ENCODE measurements around the gene METTL26. TPM values are rescaled to one million over a fixed set of nuclear protein-coding genes. Genes with fewer than 3 reads are reported as not detected.

METTL26 gene
- polyA plus RNA-seq, 2 of the 4 experiments (the other 2 are of a cell fraction), result 47.2 to 78.3 TPM

GRCh38 chr16:680967-681745, 45.1 kb upstream of the METTL26 start:
- peak overlapping the region; percentile 93 for H3K4me2 ChIP-seq
- POLR2A ChIA-PET, result interaction anchor here (0.6 to 2.0 kb wide), 5 partner anchors 9 to 94 kb away, joined by 3 to 12 read pairs (median 5); partner anchors contain the start of genes ANTKMT and WDR24
- H3K4me1 ChIP-seq, result peaks cover 38% of the 10 kb centered on the region
- no peaks in the 10 kb centered on the region for H3K9me3 ChIP-seq
- CTCF ChIA-PET, result interaction anchor here (0.7 to 2.9 kb wide), 11 partner anchors 14 to 111 kb away, joined by 3 to 15 read pairs (median 4); partner anchors contain the start of gene RHOT2
- 44% methylated on average over 30 of the region's 44 CpGs for WGBS (ENCODE audit: missing lambda C conversion rate)
- DNase-seq (ENCODE audit: low read depth in 1 of 2, low spot score in 1 of 2) (peak in 1 of 2 experiments; percentile 69), ATAC-seq (peak in 1 of 2 experiments; percentile 2; a peak in 3 of 6 replicates), FAIRE-seq (no peak)
- TF ChIP-seq ZC3H11A (IDR thresholded peaks at IDR 0.05), result no peak
- TF ChIP-seq PHF8 (IDR thresholded peaks at IDR 0.05; ENCODE audit: borderline replicate concordance, low read depth), result 0 out of 2 replicates have a peak, but pooled peaks have one; percentile 0
- 0 out of 2 replicates have a peak, but pooled peaks have one; percentile 19 for TF ChIP-seq PBX3 (IDR thresholded peaks at IDR 0.05)
- peak; percentile 49; the same call in 1 of the 2 replicates for TF ChIP-seq MAX (IDR thresholded peaks at IDR 0.05)
- peak in 1 of 2 experiments; percentile 44; a peak in 4 of 5 replicates for TF ChIP-seq JUN (IDR thresholded peaks at IDR 0.05)
- H3K27ac ChIP-seq, result peak overlapping the region; percentile 84 to 97
- H3K4me3 ChIP-seq, result peak overlapping the region; percentile 74

- DNase-seq (ENCODE audit: low read depth in 1 of 2, low spot score in 1 of 2), result no peak
- WGBS (ENCODE audit: missing lambda C conversion rate), result 0% methylated on average over 1 of the region's 38 CpGs
- H3K9me3 ChIP-seq, result no peaks in the 10 kb centered on the region
- H3K27ac ChIP-seq, result peak overlapping the region; percentile 84 to 97
- no peak for ATAC-seq
- H3K4me1 ChIP-seq, result peaks cover 41% of the 10 kb centered on the region
- CTCF ChIA-PET, result interaction anchor here (0.7 to 2.9 kb wide), 8 partner anchors 13 to 105 kb away, joined by 3 to 15 read pairs (median 4); partner anchors contain the start of gene RHOT2
- H3K4me2 ChIP-seq, result peak overlapping the region; percentile 93
- peak overlapping the region; percentile 74 for H3K4me3 ChIP-seq
- POLR2A ChIA-PET, result interaction anchor here (0.7 to 2.0 kb wide), 4 partner anchors 9 to 53 kb away, joined by 3 to 12 read pairs (median 5); partner anchors contain the start of genes ANTKMT and WDR24
- TF ChIP-seq JUN (IDR thresholded peaks at IDR 0.05), result peak in 1 of 2 experiments; percentile 13; a peak in 1 of 5 replicates
- TF ChIP-seq CHD2 (IDR thresholded peaks at IDR 0.05; ENCODE audit: low read length, partially characterized antibody), result no peak
- peak; percentile 1; the same call in 1 of the 2 replicates for TF ChIP-seq POLR2A (IDR thresholded peaks at IDR 0.05; ENCODE audit: low read length)
- no peak for TF ChIP-seq SREBF2 (IDR thresholded peaks at IDR 0.05)
- TF ChIP-seq RNF2 (IDR thresholded peaks at IDR 0.05; ENCODE audit: borderline replicate concordance, low read depth), result 0 out of 2 replicates have a peak, but pooled peaks have one; percentile 21
- no peak for FAIRE-seq
These were observed 44.5 kb upstream of the METTL26 start for GRCh38 chr16:680625-680945.

DNA sequence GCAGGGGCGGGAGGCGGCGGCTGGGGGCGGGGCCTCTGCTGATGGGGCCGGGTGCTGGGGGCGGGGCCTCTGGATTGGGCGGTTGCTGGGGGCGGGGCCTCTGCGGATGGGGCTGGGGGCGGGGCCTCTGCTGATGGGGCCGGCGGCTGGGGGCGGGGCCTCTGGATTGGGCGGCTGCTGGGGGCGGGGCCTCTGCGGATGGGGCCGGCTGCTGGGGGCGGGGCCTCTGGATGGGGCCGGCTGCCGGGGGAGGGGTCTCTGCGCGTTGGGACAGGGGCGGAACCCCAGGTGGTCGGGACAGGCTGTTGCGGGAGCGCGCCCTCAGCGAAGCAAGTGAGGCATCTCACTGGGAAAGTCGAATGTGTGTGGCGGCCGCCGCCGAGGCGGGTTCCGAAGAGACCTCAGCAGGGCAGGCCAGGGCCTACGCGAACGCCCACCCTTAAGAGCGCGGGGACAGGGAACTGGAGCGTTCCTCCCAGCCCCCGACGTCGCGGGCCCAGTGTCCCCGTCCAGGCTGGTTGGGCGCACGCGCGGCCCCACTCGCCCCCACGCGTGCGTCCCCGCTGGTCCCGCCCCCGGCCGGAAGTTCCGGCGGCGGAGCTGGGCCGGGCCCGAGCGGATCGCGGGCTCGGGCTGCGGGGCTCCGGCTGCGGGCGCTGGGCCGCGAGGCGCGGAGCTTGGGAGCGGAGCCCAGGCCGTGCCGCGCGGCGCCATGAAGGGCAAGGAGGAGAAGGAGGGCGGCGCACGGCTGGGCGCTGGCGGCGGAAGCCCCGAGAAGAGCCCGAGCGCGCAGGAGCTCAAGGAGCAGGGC, 43.9 kb upstream of the METTL26 start, which contains the start of gene STUB1:
TSS of gene STUB1 (plus strand) at position 597 of the 811 bp plus-strand sequence. CDS start at position 713, 116 bp downstream.
- ATAC-seq (peak; percentile 20 to 51), FAIRE-seq (no peak), DNase-seq (ENCODE audit: low read depth in 1 of 2, low spot score in 1 of 2) (peak in 1 of 2 experiments; percentile 91)
- H3K9me3 ChIP-seq, result no peaks in the 10 kb centered on the region
- ChIA-PET CTCF (interaction anchor here (0.7 to 2.9 kb wide), 8 partner anchors 12 to 106 kb away, joined by 3 to 17 read pairs (median 4); partner anchors contain the start of gene RHOT2), POLR2A (interaction anchor here (0.6 to 2.0 kb wide), 6 partner anchors 10 to 53 kb away, joined by 3 to 12 read pairs (median 6); partner anchors contain the start of genes ANTKMT and WDR24)
- peak within 1 kb of the TSS; percentile 84 to 97 for H3K27ac ChIP-seq
- peak within 1 kb of the TSS; percentile 74 for H3K4me3 ChIP-seq
- H3K4me2 ChIP-seq, result peak within 1 kb of the TSS; percentile 93
- H3K4me1 ChIP-seq, result peaks cover 45% of the 10 kb centered on the region
- 0% methylated on average over 9 of the region's 91 CpGs for WGBS (ENCODE audit: missing lambda C conversion rate)
- no peak for TF ChIP-seq REST (IDR thresholded peaks at IDR 0.05)
- TF ChIP-seq ZFP36 (IDR thresholded peaks at IDR 0.05; ENCODE audit: borderline replicate concordance, partially characterized antibody), result no peak
- TF ChIP-seq PHF8 (IDR thresholded peaks at IDR 0.05; ENCODE audit: borderline replicate concordance, low read depth), result peak; percentile 40; the same call in 1 of the 2 replicates
- TF ChIP-seq CHD4 (IDR thresholded peaks at IDR 0.05; ENCODE audit: borderline replicate concordance), result no peak
- TF ChIP-seq PBX3 (IDR thresholded peaks at IDR 0.05), result no peak
- peak; percentile 84 for TF ChIP-seq JUN (IDR thresholded peaks at IDR 0.05)
- no peak for TF ChIP-seq FOSL2 (IDR thresholded peaks at IDR 0.05)
- no peak for TF ChIP-seq FOSL2 (CRISPR knock-in tag; IDR thresholded peaks at IDR 0.05)
- TF ChIP-seq KDM1A (IDR thresholded peaks at IDR 0.05; ENCODE audit: low read depth), result no peak
- TF ChIP-seq, protein P1, sequence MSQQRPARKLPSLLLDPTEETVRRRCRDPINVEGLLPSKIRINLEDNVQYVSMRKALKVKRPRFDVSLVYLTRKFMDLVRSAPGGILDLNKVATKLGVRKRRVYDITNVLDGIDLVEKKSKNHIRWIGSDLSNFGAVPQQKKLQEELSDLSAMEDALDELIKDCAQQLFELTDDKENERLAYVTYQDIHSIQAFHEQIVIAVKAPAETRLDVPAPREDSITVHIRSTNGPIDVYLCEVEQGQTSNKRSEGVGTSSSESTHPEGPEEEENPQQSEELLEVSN (IDR thresholded peaks at IDR 0.05; ENCODE audit: borderline replicate concordance, low read depth), result peak; percentile 59
- no peak for TF ChIP-seq ZSCAN20 (CRISPR knock-in tag; IDR thresholded peaks at IDR 0.05)
- TF ChIP-seq TP53 (CRISPR knock-in tag; IDR thresholded peaks at IDR 0.05), result peak; percentile 54; the same call in 1 of the 2 replicates
- no peak for TF ChIP-seq NPAS2 (CRISPR knock-in tag; IDR thresholded peaks at IDR 0.05; ENCODE audit: borderline replicate concordance)
- TF ChIP-seq MAX (IDR thresholded peaks at IDR 0.05), result peak; percentile 65; the same call in 1 of the 2 replicates
- TF ChIP-seq MAZ (IDR thresholded peaks at IDR 0.05; ENCODE audit: borderline replicate concordance, low read depth, low read length), result no peak
- TF ChIP-seq POLR2A (IDR thresholded peaks at IDR 0.05; ENCODE audit: low read length), result peak; percentile 48
- TF ChIP-seq HDAC2 (IDR thresholded peaks at IDR 0.05), result no peak

All from A549 (cell line).